Rectal smooth muscle tissue (tissue), 1 donor: ENCODE measurements around the gene TBCEL.
A peak's percentile ranks its signal among the peaks of the same experiment; 100 is the strongest.
"Not testable (repeated sequence)": the region's sequence is repeated elsewhere in the genome, so short reads cannot be mapped to it uniquely, and the experiment has no call there.

Experiments used
- H3K27ac ChIP-seq: one replicate; pipeline ENCODE4 v1.7.0; 2013; ENCODE audit warnings: low read depth, low read length, inconsistent platforms
- H3K27me3 ChIP-seq: one replicate; pipeline ENCODE4 v1.7.0; 2013; ENCODE audit warnings: low read length; ENCODE audit not compliant: control insufficient read depth, insufficient read depth
- H3K36me3 ChIP-seq: one replicate; pipeline ENCODE4 v1.7.0; 2013; ENCODE audit warnings: low read length; ENCODE audit not compliant: control insufficient read depth, insufficient read depth
- H3K4me1 ChIP-seq: one replicate; pipeline ENCODE4 v1.7.0; 2013; ENCODE audit warnings: low read length; ENCODE audit not compliant: control insufficient read depth, insufficient read depth
- H3K4me3 ChIP-seq: one replicate; pipeline ENCODE4 v1.7.0; 2013; ENCODE audit warnings: low read length
- H3K9ac ChIP-seq: one replicate; pipeline ENCODE4 v1.7.0; 2013; ENCODE audit warnings: low read length

Gene TBCEL

GRCh38 chr11:120996973-120997372, 26.9 kb upstream of the TBCEL start:
- Histone ChIP-seq H3K36me3 (no peaks in the 10 kb centered on the region), H3K4me1 (no peaks in the 10 kb centered on the region), H3K4me3 (no peak overlapping the region), H3K9ac (no peak overlapping the region), H3K27ac (no peak overlapping the region), H3K27me3 (no peaks in the 10 kb centered on the region)

- H3K4me1 ChIP-seq = no peaks in the 10 kb centered on the region
- H3K27ac ChIP-seq = no peak overlapping the region
Observed at GRCh38 chr11:120998581-120998980, 25.3 kb upstream of the TBCEL start.

GRCh38 chr11:121004206-121004840, 19.6 kb upstream of the TBCEL start:
- H3K36me3 ChIP-seq = no peaks in the 10 kb centered on the region
- no peak overlapping the region for H3K9ac ChIP-seq
- no peak overlapping the region for H3K27ac ChIP-seq
- no peaks in the 10 kb centered on the region for H3K4me1 ChIP-seq
- no peaks in the 10 kb centered on the region for H3K27me3 ChIP-seq
- H3K4me3 ChIP-seq = no peak overlapping the region

More at GRCh38 chr11:120998581-120998980, 25.3 kb upstream of the TBCEL start:
- Histone ChIP-seq H3K36me3 (no peaks in the 10 kb centered on the region), H3K4me3 (no peak overlapping the region), H3K9ac (no peak overlapping the region), H3K27me3 (no peaks in the 10 kb centered on the region)

- H3K36me3 ChIP-seq = no peaks in the 10 kb centered on the region
- no peaks in the 10 kb centered on the region for H3K4me1 ChIP-seq
- H3K4me3 ChIP-seq = no peak overlapping the region
- no peaks in the 10 kb centered on the region for H3K27me3 ChIP-seq
- H3K27ac ChIP-seq = no peak overlapping the region
- H3K9ac ChIP-seq = no peak overlapping the region
Observed at GRCh38 chr11:121006922-121007321, 17.0 kb upstream of the TBCEL start.

- Histone ChIP-seq H3K27ac (no peak overlapping the region), H3K27me3 (no peaks in the 10 kb centered on the region), H3K4me3 (no peak overlapping the region), H3K36me3 (no peaks in the 10 kb centered on the region), H3K9ac (no peak overlapping the region), H3K4me1 (no peaks in the 10 kb centered on the region)
Observed at GRCh38 chr11:121008551-121008950, 15.4 kb upstream of the TBCEL start.

GRCh38 chr11:121012091-121012490, 11.8 kb upstream of the TBCEL start:
- H3K27ac ChIP-seq = no peak overlapping the region
- no peaks in the 10 kb centered on the region for H3K4me1 ChIP-seq
- H3K4me3 ChIP-seq = no peak overlapping the region
- H3K27me3 ChIP-seq = no peaks in the 10 kb centered on the region
- H3K9ac ChIP-seq = no peak overlapping the region
- no peaks in the 10 kb centered on the region for H3K36me3 ChIP-seq

- Histone ChIP-seq H3K36me3 (no peaks in the 10 kb centered on the region), H3K4me1 (no peaks in the 10 kb centered on the region), H3K4me3 (no peak overlapping the region), H3K27me3 (no peaks in the 10 kb centered on the region), H3K9ac (no peak overlapping the region), H3K27ac (no peak overlapping the region)
Observed at GRCh38 chr11:121018746-121019145, 5.2 kb upstream of the TBCEL start.

GRCh38 chr11:121021718-121022117, 2.2 kb upstream of the TBCEL start:
- H3K36me3 ChIP-seq, H3K4me1 ChIP-seq, H3K27me3 ChIP-seq, H3K9ac ChIP-seq, H3K4me3 ChIP-seq, H3K27ac ChIP-seq: not testable (repeated sequence)

GRCh38 chr11:121024989-121025388, 1.1 kb downstream of the TBCEL start:
- Histone ChIP-seq H3K9ac (no peak overlapping the region), H3K27ac (no peak overlapping the region), H3K4me1 (peaks cover 7% of the 10 kb centered on the region), H3K27me3 (no peaks in the 10 kb centered on the region), H3K4me3 (peak overlapping the region; percentile 85), H3K36me3 (no peaks in the 10 kb centered on the region)

- no peak overlapping the region for H3K27ac ChIP-seq
- H3K27me3 ChIP-seq = no peaks in the 10 kb centered on the region
- no peak overlapping the region for H3K4me3 ChIP-seq
- H3K36me3 ChIP-seq = no peaks in the 10 kb centered on the region
- peaks cover 7% of the 10 kb centered on the region for H3K4me1 ChIP-seq
- no peak overlapping the region for H3K9ac ChIP-seq
Observed at GRCh38 chr11:121029153-121029552, 5.3 kb downstream of the TBCEL start.

- H3K27ac ChIP-seq = no peak overlapping the region
- no peaks in the 10 kb centered on the region for H3K27me3 ChIP-seq
- peaks cover 3% of the 10 kb centered on the region for H3K4me1 ChIP-seq
- H3K9ac ChIP-seq = no peak overlapping the region
- H3K36me3 ChIP-seq = no peaks in the 10 kb centered on the region
- no peak overlapping the region for H3K4me3 ChIP-seq
Observed at GRCh38 chr11:121029813-121030445, 6.0 kb downstream of the TBCEL start.

- H3K4me3 ChIP-seq = no peak overlapping the region
- H3K27ac ChIP-seq = no peak overlapping the region
- H3K27me3 ChIP-seq = no peaks in the 10 kb centered on the region
- H3K9ac ChIP-seq = no peak overlapping the region
- H3K4me1 ChIP-seq = no peaks in the 10 kb centered on the region
- no peaks in the 10 kb centered on the region for H3K36me3 ChIP-seq
Observed at GRCh38 chr11:121031167-121031566, 7.3 kb downstream of the TBCEL start.

- not testable (repeated sequence) for H3K27ac ChIP-seq, H3K36me3 ChIP-seq, H3K9ac ChIP-seq, H3K4me3 ChIP-seq, H3K4me1 ChIP-seq, H3K27me3 ChIP-seq
Observed at GRCh38 chr11:121031648-121032047, 7.7 kb downstream of the TBCEL start.
